Retinal pigment epithelial cell (primary cell): ENCODE results near the gene LRRTM4.
"Not testable (repeated sequence)": the region's sequence is repeated elsewhere in the genome, so short reads cannot be mapped to it uniquely, and the experiment has no call there.

Experiments used
- DNase-seq: peaks from one replicate; pipeline ENCODE4 v3.0.0-alpha.2; 2010; ENCODE audit warnings: low read depth
- H3K4me3 ChIP-seq: 2 replicates; pipeline ENCODE4 v1.5.1; 2011; ENCODE audit warnings: mild to moderate bottlenecking, low read length, control low read depth, moderate library complexity
- TF ChIP-seq, protein P1 (sequence below): conservative IDR thresholded peaks from 2 replicates; pipeline ENCODE4 v1.5.1; 2011; ENCODE audit warnings: low read depth, low read length, control low read depth, inconsistent platforms

LRRTM4 gene

DNA sequence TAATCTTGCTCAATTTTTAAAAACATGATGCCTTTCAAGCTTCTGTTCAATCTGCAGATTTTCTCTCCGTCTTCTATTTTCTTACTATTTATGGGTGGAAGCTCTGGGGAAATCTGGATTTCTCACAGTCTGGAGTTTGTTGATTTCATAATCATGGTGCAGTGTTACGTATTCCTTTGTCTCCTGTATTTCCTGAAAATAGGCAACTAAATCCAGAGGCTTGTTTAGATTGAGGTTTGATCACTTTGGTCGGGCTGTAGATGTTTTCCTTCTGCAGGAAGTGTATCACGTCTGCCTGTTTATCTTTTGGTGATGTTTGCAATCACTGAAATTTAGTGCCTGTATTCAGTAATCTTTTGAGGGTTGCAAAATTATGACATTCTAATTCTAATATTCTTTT lies 487.7 kb downstream of the LRRTM4 start:
- no peak overlapping the region for H3K4me3 ChIP-seq
- TF ChIP-seq, protein P1, sequence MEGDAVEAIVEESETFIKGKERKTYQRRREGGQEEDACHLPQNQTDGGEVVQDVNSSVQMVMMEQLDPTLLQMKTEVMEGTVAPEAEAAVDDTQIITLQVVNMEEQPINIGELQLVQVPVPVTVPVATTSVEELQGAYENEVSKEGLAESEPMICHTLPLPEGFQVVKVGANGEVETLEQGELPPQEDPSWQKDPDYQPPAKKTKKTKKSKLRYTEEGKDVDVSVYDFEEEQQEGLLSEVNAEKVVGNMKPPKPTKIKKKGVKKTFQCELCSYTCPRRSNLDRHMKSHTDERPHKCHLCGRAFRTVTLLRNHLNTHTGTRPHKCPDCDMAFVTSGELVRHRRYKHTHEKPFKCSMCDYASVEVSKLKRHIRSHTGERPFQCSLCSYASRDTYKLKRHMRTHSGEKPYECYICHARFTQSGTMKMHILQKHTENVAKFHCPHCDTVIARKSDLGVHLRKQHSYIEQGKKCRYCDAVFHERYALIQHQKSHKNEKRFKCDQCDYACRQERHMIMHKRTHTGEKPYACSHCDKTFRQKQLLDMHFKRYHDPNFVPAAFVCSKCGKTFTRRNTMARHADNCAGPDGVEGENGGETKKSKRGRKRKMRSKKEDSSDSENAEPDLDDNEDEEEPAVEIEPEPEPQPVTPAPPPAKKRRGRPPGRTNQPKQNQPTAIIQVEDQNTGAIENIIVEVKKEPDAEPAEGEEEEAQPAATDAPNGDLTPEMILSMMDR, result no peak
- no peak for DNase-seq

DNA sequence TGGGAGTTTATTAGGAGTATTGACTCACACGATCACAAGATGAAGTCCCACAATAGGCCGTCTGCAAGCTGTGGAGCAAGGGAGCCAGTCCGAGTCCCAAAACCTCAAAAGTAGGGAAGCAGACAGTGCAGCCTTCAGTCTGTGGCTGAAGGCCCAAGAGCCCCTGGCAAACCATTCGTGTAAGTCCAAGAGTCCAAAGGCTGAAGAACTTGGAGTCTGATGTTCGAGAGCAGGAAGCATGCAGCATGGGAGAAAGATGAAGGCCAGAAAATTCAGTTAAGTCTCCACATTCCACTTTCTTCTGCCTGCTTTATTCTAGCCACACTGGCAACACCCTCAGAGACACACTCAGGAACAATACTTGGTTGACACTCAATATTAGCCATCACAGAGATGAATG lies 492.9 kb downstream of the LRRTM4 start:
- H3K4me3 ChIP-seq, DNase-seq: not testable (repeated sequence)

DNA sequence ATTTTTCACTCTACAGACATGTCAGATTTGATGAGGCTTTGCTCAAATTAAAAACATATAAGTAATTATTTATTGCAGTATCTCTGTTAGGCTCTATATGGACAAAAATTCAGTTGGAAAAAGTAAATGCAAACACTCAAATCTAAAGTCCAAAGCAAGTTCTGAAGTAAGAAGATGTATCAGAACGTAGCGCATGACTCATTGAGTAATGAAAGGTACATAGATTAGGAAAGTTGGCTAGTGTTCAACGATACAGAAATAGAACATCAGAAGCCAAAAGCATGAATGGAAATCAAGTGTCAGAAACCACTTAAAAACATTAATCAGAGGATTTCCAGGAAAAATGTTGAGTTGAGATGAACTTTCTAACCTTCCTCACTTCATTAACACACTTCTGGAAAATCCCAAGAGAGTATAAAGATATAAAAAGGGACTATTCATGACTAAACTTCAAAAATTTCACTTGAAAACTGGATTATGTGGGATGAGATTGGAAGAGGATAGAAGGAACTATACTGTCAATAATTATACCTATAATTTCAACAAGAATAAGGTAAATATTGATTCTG lies 494.1 kb downstream of the LRRTM4 start:
- H3K4me3 ChIP-seq, result no peak overlapping the region
- peak; percentile 38 for DNase-seq
- TF ChIP-seq, protein P1, result no peak

DNA sequence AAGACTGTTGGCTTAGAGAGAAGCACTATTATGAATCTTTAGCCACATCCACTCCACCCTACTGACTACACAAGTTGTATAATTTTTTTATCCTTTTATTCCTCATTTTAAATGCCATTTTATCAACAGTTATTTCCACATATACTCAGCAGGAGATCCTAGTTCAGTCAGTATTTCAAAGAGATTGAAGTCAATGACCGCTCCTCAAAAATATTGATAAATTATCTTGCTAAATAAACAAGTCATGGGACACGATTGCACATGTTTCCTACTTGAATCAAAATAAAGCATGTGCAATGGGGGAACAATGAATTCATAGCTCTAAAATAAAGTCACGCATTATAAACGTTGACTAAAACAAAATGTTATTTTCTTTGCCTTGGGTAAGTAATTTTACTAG lies 496.5 kb downstream of the LRRTM4 start:
- TF ChIP-seq, protein P1, result no peak
- no peak overlapping the region for H3K4me3 ChIP-seq
- no peak for DNase-seq

DNA sequence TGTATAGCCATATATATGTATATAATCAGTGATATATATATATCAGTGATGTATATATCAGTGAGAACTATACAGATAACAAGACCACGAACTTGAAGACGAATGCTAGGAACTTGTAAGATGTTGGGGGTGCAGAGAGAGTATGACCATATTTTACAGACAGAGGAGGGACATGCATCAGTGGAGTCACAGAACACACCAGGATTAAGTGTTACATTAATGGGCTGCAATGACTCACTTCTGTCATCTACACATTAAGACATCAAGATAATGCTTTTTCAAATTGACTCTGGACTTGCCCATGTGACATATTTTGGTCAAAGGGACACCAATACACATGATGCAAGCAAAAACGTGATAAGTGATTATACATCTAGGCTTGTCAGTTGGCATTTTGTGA lies 501.0 kb downstream of the LRRTM4 start:
- TF ChIP-seq, protein P1, result no peak
- no peak overlapping the region for H3K4me3 ChIP-seq
- no peak for DNase-seq

DNA sequence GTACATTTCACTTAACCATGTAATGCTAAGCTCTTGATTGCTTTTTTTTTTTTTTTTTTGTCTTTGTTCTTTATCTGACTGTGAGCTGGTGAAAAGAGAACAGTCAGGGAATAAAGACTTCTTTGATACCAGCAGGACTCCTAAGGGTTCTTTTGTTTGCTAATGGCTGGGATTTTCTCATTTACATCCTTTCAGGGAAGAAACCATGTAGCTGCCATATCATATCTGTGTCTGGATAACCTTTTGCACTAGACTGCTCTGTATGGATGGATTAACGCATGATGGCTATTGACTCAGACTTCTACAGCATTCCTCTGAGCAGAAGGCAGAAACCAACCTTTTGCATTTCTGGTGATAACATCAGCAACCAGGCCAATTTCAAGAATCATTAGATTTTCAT lies 504.0 kb downstream of the LRRTM4 start:
- no peak overlapping the region for H3K4me3 ChIP-seq
- DNase-seq, result peak; percentile 82
- TF ChIP-seq, protein P1, result no peak

DNA sequence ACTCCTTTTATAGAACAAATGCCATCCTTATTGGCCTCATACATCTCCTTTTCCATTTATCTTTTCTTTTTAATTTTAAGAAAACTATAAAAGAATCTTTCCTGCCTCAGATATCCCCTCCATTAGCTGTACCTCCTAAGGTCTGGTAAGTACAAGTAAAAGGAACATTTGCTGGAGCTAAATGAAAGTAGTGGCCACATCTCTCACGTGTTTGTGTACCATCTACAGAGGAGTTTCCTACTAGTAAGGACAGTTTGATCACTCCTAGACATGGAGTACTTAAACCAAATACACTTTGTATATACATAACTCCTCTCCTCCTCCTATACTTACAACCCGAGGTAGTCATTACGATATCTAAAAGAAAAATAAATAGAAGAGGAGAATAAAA lies 504.8 kb downstream of the LRRTM4 start:
- no peak overlapping the region for H3K4me3 ChIP-seq
- TF ChIP-seq, protein P1, result no peak
- DNase-seq, result no peak
